PC-3 (cell line): Measurements from ENCODE around the gene SURF6.

Experiments
- CTCF ChIP-seq: fragments of 300-600 bp; sonication (generic); conservative IDR thresholded peaks from 2 replicates; pipeline ENCODE4 v1.5.1; 2017; ENCODE audit warnings: antibody characterized with exemption, low read depth, mild to moderate bottlenecking, low read length
- EZH2 ChIP-seq: fragments of 300-600 bp; sonication (generic); IDR thresholded peaks from one replicate; pipeline ENCODE4 v1.6.1; 2017; ENCODE audit warnings: antibody characterized with exemption, mild to moderate bottlenecking, low read length; ENCODE audit not compliant: unreplicated experiment
- EZH2phosphoT487 ChIP-seq: fragments of 300-600 bp; sonication (generic); IDR thresholded peaks from 2 replicates; pipeline ENCODE4 v1.6.1; 2018; ENCODE audit warnings: mild to moderate bottlenecking, antibody characterized with exemption, low read length, borderline replicate concordance

- TF ChIP-seq CTCF, result no peak
- no peak for TF ChIP-seq EZH2
- no peak for TF ChIP-seq EZH2phosphoT487
Observed at GRCh38 chr9:133367221-133367620, 31.2 kb upstream of the SURF6 start.
